ENCODE measurements around the gene TFEB. TPM values are rescaled to one million over a fixed set of nuclear protein-coding genes. Genes with fewer than 3 reads are reported as not detected.

TFEB gene
- total and polyA plus RNA-seq, 4 donors, result 1.1 to 6.2 (median 3.8) TPM

GRCh38 chr6:41779336-41779735 is 43.9 kb upstream of the TFEB start:
- peak overlapping the region; percentile 55 to 82 (median 81) for H3K4me3 ChIP-seq (ENCODE audit: low read depth in 1 of 3, low read length in 3 of 3)
- no peaks in the 10 kb centered on the region for H3K27me3 ChIP-seq (ENCODE audit: control insufficient read depth in 4 of 4, insufficient read depth in 4 of 4, low read length in 3 of 4)
- no peak overlapping the region for H3K27ac ChIP-seq (ENCODE audit: low read depth in 1 of 2, low read length in 2 of 2)
- H3K9me3 ChIP-seq (ENCODE audit: control insufficient read depth in 4 of 4, low read length in 3 of 4), result no peaks in the 10 kb centered on the region
- TF ChIP-seq, protein P1, sequence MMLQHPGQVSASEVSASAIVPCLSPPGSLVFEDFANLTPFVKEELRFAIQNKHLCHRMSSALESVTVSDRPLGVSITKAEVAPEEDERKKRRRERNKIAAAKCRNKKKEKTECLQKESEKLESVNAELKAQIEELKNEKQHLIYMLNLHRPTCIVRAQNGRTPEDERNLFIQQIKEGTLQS (IDR thresholded peaks at IDR 0.05), result no peak
- TF ChIP-seq TAF1 (conservative IDR thresholded peaks at IDR 0.05) (no peak), NR2F2 (IDR thresholded peaks at IDR 0.05) (no peak), RAD21 (IDR thresholded peaks at IDR 0.05) (no peak), FOXA1 (IDR thresholded peaks at IDR 0.05) (no peak), JUND (IDR thresholded peaks at IDR 0.05) (no peak), FOXA2 (IDR thresholded peaks at IDR 0.05) (no peak), EGR1 (IDR thresholded peaks at IDR 0.05; ENCODE audit: low read depth in 2 of 2) (no peak)
- no peak for DNase-seq (ENCODE audit: low spot score)
- H3K36me3 ChIP-seq (ENCODE audit: control insufficient read depth in 4 of 4, insufficient read depth in 3 of 4, low read depth in 1 of 4, low read length in 3 of 4), result peaks cover 0 to 11% (median 8%) of the 10 kb centered on the region in 4 donors
- peak overlapping the region in 1 of 2 donors; percentile 62 for H3K9ac ChIP-seq (ENCODE audit: low read depth in 1 of 2, low read length in 2 of 2)
- H3K4me1 ChIP-seq (ENCODE audit: control insufficient read depth in 4 of 4, insufficient read depth in 4 of 4, low read length in 3 of 4), result peaks cover 2 to 21% (median 18%) of the 10 kb centered on the region in 4 donors
- WGBS, result 5% methylated on average over 16 of the region's 16 CpGs

GRCh38 chr6:41778895-41779294 is 43.5 kb upstream of the TFEB start:
- H3K9me3 ChIP-seq (ENCODE audit: control insufficient read depth in 4 of 4, low read length in 3 of 4), result no peaks in the 10 kb centered on the region
- H3K27ac ChIP-seq (ENCODE audit: low read depth in 1 of 2, low read length in 2 of 2), result no peak overlapping the region
- H3K4me3 ChIP-seq (ENCODE audit: low read depth in 1 of 3, low read length in 3 of 3), result peak overlapping the region in 2 of 3 donors; percentile 81 to 82
- 51% methylated on average over 6 of the region's 6 CpGs for whole genome bisulfite sequencing
- H3K4me1 ChIP-seq (ENCODE audit: control insufficient read depth in 4 of 4, insufficient read depth in 4 of 4, low read length in 3 of 4), result peaks cover 2 to 21% (median 18%) of the 10 kb centered on the region in 4 donors
- no peak for TF ChIP-seq SP1 (IDR thresholded peaks at IDR 0.05)
- no peak for TF ChIP-seq GABPA (IDR thresholded peaks at IDR 0.05 in 1 of 2, conservative IDR thresholded peaks at IDR 0.05 in 1 of 2)
- TF ChIP-seq REST (IDR thresholded peaks at IDR 0.05), result no peak
- no peak for TF ChIP-seq EGR1 (IDR thresholded peaks at IDR 0.05; ENCODE audit: low read depth in 2 of 2)
- TF ChIP-seq HNF4G (IDR thresholded peaks at IDR 0.05), result no peak
- TF ChIP-seq FOXA1 (IDR thresholded peaks at IDR 0.05), result no peak
- TF ChIP-seq HNF4A (conservative IDR thresholded peaks at IDR 0.05), result no peak
- no peak for TF ChIP-seq CTCF (IDR thresholded peaks at IDR 0.05; ENCODE audit: low read depth, low read length, missing input control)
- TF ChIP-seq NR2F2 (IDR thresholded peaks at IDR 0.05), result no peak
- TF ChIP-seq, protein P2, sequence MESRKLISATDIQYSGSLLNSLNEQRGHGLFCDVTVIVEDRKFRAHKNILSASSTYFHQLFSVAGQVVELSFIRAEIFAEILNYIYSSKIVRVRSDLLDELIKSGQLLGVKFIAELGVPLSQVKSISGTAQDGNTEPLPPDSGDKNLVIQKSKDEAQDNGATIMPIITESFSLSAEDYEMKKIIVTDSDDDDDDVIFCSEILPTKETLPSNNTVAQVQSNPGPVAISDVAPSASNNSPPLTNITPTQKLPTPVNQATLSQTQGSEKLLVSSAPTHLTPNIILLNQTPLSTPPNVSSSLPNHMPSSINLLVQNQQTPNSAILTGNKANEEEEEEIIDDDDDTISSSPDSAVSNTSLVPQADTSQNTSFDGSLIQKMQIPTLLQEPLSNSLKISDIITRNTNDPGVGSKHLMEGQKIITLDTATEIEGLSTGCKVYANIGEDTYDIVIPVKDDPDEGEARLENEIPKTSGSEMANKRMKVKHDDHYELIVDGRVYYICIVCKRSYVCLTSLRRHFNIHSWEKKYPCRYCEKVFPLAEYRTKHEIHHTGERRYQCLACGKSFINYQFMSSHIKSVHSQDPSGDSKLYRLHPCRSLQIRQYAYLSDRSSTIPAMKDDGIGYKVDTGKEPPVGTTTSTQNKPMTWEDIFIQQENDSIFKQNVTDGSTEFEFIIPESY (IDR thresholded peaks at IDR 0.05), result no peak
- no peak for TF ChIP-seq MAX (IDR thresholded peaks at IDR 0.05)
- no peak for TF ChIP-seq FOXA2 (IDR thresholded peaks at IDR 0.05)
- H3K36me3 ChIP-seq (ENCODE audit: control insufficient read depth in 4 of 4, insufficient read depth in 3 of 4, low read depth in 1 of 4, low read length in 3 of 4), result peaks cover 0 to 14% (median 10%) of the 10 kb centered on the region in 4 donors
- no peak for DNase-seq (ENCODE audit: low spot score)
- no peaks in the 10 kb centered on the region for H3K27me3 ChIP-seq (ENCODE audit: control insufficient read depth in 4 of 4, insufficient read depth in 4 of 4, low read length in 3 of 4)
- H3K9ac ChIP-seq (ENCODE audit: low read depth in 1 of 2, low read length in 2 of 2), result no peak overlapping the region

Data from liver (tissue), 9 donors.